ENCODE data around the gene ADRA2B.
"Not testable (repeated sequence)": the region's sequence is repeated elsewhere in the genome, so short reads cannot be mapped to it uniquely, and the experiment has no call there.

ADRA2B gene

DNA sequence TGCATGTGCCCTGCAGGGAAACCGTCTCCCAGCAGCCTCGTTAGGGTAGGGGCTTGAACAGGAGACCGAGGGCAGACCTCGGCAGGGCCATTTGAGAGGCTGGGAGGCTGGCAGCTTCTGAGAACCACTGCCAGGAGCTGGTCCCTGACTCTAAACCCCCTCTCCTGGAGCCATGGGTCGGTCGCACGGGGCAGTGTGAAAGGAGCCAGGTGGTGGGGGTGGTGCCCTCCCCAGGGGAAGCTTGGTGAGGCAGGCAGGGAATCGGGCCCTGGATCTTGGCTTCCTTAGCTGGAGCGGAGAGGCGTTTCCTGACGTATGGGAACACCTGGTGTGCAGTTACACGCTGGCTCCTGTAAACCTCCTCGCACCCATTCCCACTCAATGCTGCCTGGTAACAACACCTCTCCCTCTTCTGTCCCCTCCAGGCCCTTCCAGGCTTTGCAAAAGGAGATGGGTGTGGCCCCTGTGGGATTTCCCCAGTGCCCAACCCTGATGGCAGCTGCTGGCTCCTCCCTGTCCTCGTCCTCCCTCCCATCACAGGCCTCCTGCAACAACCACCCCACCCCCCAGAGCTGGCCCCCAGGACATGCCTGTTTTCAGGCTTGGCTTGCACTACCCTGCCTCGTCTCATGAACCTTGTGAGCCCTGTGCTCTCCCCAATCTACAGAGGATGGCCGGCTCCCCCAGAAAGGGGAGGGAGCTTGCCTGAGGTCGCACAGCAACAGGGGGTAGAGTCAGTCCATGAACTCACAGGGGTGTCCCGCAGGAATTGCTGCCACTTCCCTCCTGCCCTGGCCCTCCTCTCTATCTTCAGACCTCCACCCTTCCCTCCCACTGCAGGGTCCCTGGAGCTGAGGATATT lies 24.4 kb downstream of the ADRA2B start:
- in situ Hi-C loops (cut with HindIII; ENCODE audit: low sequenced_read_pairs): no loop called here

- in situ Hi-C loops (cut with HindIII; ENCODE audit: low sequenced_read_pairs): no loop called here
Observed at GRCh38 chr2:96091141-96091710, 25.1 kb downstream of the ADRA2B start.

DNA sequence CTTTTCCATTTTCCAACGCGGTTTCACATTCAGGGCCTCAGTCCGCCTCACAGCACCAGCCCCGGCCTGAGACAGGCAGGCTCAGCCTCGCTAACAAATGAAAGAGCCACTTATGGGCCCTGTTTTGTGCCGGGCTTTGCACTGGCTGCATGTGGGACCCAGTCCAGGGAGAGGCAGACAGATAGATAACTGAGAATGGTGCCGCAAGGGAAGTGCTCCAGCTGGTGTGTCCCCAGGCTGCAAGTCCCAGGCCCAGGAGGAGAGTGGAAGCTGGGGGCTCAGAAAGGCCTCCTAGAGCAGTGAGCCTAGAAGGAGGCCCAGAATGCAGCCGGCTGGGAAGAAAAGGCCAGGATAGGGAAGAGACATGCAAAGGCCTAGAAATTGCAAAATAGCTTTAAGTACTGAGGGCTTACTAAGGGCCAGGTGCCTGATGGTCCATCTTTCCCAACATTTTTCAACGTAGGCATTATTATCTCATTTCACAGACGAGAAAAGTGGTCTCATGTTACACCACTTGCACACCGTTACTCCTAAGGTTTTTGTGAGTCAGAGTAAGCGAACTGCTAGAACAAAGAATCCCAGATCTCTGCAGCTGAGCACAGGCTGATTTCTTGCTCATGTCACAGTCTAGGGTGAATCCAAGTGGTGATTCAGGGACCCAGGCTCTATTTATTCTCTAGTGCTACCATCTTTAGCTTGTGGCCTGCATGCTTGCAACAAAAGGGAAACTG lies 26.0 kb downstream of the ADRA2B start:
- in situ Hi-C loops (cut with HindIII; ENCODE audit: low sequenced_read_pairs): no loop called here

DNA sequence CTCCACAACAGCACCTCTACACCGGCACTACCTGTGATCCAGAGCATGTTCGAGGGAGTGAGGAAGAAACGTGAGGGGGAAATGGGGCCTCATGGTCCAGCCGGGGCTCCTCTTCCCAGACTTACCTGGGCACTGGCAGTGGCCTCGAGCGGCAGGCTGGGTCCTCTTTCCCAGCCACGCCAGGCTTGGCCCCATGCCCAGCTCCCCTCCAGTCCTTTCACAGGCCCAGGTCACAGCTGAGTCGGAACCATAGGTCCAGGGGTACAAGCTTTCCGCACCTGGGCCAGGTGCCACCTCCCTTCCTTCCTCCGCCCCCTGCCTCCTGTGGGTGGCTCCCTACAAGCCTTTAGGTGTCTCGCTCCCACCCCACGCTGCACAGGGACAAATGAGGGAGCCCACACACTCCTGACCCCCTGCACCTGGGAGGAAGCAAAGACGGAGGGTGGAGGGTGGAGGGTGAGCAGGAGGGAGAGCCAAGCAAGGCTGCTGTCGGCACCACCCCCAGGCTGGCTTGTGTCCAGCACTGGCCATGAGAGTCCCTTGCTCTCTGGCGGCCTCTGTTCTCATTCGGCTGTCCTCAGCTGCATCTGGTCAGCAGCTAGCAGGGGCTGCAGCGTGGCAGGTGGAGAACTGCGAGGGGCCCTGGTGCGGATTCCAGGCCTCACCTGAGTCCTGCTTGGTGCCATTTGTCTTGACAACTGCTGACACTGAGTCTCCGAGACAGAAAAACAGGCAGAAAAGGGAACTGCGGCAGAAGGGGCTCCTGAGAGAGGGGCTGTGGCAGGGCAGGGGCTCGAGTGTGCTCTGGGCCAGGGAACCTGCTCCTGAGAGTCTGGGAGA lies 26.8 kb downstream of the ADRA2B start:
- in situ Hi-C loops (cut with HindIII; ENCODE audit: low sequenced_read_pairs): no loop called here

GRCh38 chr2:96088340-96089335 lies 27.7 kb downstream of the ADRA2B start:
- in situ Hi-C loops (cut with HindIII; ENCODE audit: low sequenced_read_pairs): no loop called here

DNA sequence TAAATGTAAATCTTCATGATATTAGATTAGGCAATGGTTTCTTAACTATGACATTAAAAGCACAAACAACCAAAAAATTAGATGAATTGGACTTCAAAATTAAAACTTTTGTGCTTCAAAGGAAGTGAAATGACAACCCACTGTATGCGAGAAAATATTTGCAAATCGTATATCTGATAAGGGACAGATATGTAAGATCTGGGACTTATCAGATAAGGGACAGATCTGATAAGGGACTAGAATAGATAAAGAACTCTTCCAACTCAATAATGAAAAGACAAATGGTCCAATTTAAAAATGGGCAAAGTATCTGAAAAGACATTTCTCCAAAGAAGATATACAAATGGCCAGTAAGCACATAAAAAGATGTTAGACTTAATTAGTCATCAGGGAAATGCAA lies 29.2 kb downstream of the ADRA2B start:
- in situ Hi-C loops (cut with HindIII; ENCODE audit: low sequenced_read_pairs): no loop called here

DNA sequence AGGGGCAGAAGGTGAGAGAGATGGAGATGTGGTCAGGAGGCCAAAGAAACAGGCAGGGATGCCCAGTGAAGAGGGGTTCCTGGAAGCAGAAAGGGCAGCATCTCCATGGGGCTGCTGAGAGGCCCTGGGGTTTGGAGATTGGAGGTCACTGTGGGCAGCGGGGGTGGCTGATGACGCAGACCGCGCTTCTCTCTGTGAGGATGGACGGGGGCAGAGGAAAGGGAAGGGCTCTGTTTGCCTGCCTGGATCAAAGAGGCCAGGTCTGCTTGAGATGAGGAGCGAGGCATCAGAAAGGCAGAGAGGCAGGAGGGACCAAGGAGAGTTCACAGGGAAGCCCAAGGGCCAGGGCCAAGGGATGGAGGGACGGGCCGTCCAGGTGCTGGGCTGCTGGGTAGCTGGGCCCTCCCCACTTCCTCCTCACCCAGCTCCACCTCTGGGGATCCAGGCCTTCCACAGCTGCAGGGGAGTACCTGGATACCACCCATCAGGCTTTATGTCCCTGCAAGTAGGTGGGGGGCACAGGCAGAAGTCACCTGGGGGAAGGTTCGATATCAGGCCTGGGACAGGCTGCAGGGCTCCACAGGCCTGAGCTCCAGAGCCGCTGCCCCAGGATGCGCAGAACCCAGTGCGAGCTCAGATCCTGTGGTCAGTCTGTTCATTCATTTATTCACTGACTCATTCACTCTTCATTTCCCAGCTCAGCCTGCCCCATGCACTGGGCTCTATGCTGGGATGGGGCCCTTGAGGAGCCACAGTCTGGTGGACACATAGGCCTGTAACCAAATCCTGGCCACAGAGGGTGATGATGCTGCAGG lies 30.6 kb downstream of the ADRA2B start:
- in situ Hi-C loops (cut with HindIII; ENCODE audit: low sequenced_read_pairs): no loop called here

- in situ Hi-C loops (cut with HindIII; ENCODE audit: low sequenced_read_pairs): not testable (repeated sequence)
Observed at GRCh38 chr2:96084858-96085518, 31.4 kb downstream of the ADRA2B start.

DNA sequence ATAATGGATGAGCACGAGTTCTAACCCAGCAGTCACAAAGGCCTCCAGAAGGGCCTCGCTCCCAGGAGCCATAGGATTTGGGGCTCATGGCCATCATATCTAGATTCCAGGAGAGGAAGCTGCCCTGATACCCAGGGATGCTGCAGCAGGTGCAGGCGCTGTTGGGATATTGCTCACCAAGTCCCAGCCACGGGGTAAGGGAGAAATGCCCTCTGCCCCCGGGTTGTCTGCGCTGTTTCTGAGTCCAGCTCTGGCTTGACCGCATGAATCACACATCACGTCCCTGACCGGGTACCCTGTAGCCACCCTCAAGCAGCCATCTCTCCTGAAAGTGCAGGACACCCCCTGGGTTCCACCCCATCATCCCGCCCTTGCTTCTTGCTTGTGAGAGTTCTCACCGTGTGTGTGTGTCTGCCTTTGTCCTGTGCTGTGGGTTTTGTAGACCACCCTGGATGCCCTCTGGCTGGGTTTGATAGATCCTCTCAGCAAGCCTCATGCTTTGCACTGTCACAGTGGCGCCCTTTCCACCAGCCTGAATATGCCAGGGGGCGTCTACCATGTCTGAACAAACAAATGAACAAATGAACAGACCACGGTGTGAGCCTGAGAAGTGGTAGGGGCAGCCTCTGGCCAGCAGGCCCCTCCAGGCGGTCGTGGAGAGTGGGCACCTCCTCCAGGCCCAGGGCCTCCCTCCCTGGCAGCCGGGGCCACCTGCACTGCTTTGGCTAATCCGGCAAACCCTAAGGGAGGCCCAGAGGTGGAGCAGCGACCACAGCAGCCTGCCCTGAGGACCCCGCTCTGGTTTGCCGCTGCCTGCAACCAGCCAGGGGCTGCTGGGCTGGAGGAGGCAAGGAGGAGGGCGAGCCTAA lies 32.1 kb downstream of the ADRA2B start:
- in situ Hi-C loops (cut with HindIII; ENCODE audit: low sequenced_read_pairs): no loop called here

GRCh38 chr2:96083064-96083939 lies 33.1 kb downstream of the ADRA2B start:
- in situ Hi-C loops (cut with HindIII; ENCODE audit: low sequenced_read_pairs): no loop called here

DNA sequence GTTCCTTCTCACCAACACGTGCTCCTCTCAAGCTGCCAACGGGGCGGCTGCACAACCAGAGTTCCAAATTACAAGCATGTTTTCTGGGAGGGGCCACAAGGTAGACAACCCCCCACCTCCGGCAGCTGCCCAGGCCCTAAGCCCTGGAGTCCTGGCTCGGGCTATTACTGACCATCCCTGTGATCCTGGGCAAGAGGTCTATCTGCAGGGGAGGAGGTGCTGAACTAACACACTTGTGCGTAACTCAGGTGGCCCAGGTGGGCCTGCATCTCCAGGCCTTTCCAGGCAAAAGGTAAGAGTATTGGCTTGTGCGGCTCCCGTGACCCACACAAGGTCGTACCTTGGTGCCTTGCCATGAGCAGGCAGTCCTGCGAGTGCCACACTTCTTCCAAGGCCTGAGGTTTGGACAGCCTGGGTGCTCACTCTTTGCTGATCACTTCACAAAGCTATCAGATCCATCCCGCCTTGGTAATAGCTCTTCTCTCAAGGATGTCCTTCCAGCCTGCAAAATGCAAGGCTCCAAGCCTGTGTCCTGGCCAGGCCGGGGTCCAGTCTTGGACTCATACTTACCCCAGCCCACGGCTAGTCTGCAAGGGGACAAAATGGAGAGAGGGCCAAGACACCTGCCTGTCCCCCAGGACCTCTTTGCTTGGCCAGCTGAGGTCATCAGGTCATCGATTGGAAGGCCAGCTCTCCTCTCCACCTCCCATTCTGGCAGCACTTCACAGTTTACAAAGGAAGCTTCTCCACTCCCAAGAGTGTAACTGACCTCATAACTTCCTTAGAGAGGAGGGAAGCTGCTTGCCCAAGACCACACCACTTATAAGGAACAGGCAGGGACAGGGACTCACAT lies 33.9 kb downstream of the ADRA2B start:
- in situ Hi-C loops (cut with HindIII; ENCODE audit: low sequenced_read_pairs): no loop called here

GRCh38 chr2:96081042-96081441 lies 35.3 kb downstream of the ADRA2B start:
- in situ Hi-C loops (cut with HindIII; ENCODE audit: low sequenced_read_pairs): no loop called here

DNA sequence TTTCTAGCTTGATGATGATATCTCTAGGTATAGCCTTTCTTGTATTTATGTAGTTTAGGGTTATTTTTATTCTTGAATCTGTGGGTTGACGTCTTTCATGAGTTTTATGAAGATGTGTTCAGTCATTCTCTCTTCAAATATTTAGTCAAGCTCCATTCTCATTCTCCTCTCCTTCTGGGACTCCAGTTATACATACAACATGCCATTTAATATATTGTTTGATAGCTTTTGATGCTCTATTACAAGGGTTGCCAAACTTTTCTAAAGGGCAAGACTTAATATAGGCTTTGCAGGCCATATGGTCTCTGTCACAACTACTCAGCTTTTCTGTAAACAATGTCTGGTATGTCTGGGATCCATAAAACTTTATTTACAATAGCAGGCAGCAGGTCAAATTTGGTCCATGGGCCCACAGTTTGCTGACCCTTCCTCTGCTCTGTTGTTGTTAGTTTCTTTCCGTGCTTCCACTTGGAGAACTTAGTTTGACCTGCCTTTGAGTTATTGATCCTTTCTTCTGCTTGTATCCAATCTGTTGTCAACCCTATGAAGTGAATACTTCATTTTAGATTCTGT lies 41.1 kb downstream of the ADRA2B start:
- in situ Hi-C loops (cut with HindIII; ENCODE audit: low sequenced_read_pairs): no loop called here

GRCh38 chr2:96074156-96074555 lies 42.2 kb downstream of the ADRA2B start:
- in situ Hi-C loops (cut with HindIII; ENCODE audit: low sequenced_read_pairs): loop anchor here (25.0 kb wide), 1 partner anchor 312 kb away; no protein-coding TSS in a partner anchor

DNA sequence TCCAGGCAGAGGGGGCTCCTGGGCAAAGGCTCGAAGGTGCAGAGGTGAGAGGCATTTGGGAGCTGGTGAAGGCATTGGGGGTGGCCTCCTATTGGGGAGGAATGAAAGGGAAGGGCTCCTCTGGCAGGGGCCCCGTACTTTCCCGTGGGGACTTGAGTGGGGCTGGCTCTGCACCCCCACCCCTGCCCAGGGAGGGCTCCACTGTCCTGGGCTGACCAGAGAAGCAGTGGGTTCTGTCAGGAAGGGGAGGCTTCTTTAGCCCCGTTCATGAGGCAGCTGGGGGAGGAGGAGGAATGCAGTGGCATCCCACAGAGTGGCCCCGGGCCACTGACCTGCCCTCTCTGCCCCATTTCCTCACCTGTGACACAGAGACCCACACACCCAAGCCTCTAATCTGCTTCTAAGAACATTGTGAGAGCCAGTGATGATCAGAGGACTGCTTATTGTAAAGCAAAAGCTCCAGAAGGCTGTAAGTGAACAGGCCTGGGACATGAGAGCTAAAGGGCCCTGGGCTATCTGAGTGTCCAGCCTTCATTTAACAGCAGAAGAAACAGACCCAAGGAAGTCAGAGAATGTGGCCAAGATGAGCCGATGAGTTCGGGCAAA lies 43.1 kb downstream of the ADRA2B start:
- in situ Hi-C loops (cut with HindIII; ENCODE audit: low sequenced_read_pairs): loop anchor here (25.0 kb wide), 1 partner anchor 311 kb away; no protein-coding TSS in a partner anchor
